Central memory CD4-positive, alpha-beta T cell (primary cell): Measurements from ENCODE around the gene MTG1.
"Not testable (repeated sequence)": the region's sequence is repeated elsewhere in the genome, so short reads cannot be mapped to it uniquely, and the experiment has no call there.

Experiments
- DNase-seq: peaks from one replicate; pipeline ENCODE4 v3.0.0; 2022

Gene MTG1

DNA sequence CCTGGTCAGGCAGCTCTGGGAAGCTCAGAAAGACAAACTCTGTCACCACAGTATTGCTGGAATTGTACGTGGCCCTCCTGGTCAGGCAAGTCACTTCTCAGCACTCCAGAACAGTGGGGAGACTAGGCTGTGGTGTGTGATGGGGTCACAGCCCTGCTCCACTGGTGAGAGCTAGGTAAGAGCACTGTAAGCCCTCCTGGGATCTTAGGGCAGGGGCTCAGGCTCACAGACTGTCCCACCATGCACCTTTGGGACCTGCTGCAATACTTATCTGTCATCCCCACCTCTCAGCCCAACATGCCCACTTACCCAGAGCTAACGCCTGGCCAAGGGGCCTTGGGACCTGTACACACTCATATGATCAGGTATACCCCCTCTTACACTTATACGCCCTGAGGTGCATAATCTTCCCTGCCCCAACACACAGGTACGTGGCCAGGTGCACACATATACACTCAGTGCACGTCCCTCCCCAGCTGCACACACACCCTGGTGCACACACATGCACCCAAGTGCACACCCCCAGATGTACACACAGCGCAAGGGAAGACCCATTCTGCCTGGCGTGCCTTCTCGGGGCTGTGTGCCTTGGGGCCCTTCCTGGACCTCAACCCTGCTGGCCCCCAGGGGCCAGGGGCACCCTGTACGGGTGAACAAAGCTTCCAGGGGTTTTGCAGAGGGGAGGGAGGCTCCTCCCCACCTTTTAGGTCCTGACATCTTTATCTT, 38.1 kb downstream of the MTG1 start:
- not testable (repeated sequence) for DNase-seq

DNA sequence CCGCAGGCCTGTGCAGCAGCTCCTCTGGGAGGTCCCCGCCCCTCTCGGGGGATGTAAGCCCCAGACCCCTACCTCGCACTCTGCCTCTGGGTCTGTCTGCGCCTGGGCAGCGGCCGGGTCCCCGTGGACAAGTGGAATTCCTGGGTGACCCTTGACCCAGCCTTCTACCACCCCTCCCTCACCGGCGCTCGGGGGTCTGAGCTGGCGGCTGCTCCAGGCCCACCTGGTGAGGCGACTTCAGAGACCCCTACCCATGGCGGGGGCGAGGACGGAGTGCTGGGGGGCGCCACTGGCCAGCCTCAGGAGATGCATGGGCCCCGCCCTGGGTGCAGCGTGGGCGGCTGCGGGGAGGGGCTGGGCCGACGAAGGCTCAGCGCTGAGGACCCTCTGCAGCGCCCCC, 38.8 kb downstream of the MTG1 start:
- DNase-seq = not testable (repeated sequence)

DNA sequence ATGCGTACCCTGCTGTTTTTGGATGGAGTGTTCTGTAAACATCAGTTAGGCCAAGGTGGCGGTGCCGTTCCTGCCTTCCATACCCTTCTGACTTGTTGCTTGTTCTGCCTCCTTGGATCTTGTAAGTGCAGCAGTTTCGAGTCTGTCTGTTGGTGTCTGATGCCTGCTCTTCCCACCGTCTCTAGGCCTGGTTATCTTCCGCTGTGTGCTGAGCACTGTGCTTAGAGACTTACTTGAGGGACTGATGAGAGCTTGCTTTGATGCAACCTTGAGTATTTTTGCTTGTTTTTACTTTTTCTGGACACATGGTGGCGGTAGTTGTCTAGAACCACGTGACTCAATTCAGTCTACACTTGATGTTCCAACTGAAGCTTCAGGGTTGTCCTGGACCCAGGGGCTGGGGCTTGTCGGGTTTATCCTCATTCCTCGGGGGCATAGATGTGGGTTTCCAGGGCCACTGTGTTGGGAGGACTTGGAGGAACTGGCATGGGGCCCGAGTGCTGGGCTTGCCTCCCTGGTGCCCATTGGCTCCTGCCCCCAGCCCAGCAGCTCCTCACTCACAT, 44.8 kb downstream of the MTG1 start:
- DNase-seq = no peak

DNA sequence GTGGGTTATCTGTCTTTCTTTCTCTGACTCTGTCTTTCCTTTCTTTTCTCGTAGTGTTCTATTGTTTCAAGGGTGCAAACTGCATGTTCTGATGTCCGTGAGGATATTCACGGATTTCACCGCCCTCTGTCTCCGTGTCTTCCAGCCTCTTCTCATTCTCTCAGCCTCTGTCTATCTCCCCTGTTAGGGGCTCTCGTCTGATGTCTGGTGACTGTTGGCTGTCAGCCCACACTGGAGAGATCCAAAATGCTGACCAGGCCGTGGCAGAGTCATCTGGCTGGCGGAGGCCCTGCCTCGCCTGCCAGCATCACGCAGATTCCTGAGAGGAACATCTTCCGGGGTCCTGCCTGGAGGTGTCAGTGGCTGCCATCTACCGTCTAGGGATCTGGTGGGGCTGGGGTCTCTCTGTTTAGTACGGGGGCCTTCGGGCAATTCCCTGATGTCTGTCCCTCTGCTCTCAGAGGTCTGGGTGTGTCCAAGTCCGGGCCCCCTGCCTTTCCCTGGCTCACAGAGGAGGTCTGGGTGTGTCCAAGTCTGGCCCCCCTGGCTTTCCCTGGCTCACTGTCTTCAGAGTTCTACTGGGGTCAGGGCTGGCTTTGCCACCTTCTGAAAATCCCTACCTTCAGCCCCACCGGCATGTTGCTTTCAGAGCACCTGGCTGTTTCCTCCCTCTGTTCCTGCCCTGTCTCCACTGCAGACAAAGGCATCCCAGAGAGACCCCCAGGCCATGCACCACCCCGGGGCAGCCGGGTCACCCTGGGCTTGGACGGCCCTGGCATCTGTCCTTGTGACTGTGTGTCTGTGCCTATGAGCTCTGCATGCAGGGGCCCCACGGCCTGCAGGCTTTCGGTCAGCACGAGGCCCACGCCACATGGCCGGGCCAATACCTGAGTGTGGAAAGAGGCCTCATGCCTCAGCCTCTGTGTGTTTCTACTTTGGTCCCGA, 45.8 kb downstream of the MTG1 start:
- DNase-seq = no peak

DNA sequence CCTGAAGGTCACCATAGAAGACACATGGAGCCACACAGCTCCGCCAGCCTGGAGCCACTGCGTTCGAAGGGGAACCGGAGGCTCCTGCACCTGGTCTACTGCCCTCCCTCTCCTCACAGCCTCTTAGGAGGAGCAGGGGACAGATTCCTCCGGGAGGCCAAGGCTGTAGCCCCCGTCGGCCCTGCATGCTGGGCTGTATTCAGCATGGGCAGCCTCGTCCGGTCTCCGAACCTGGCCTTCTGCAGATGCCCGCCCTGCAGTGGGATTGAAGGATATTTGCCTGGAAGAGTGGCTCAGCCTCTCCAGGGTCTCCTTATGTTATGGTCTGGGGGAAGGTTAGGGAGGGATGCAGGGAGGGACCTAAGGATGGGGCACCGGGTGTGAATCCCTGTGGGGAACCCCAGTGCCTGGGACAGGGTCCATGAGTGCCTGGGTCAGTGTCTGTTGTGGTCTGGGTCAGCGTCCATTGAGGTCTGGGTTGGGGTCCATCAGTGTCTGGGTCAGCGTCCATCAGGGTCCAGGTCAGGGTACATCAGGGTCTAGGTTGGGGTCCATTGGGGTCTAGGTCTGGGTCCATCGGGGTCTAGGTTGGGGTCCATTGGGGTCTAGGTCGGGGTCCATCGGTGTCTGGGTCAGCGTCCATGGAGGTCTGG, 46.8 kb downstream of the MTG1 start:
- no peak for DNase-seq

DNA sequence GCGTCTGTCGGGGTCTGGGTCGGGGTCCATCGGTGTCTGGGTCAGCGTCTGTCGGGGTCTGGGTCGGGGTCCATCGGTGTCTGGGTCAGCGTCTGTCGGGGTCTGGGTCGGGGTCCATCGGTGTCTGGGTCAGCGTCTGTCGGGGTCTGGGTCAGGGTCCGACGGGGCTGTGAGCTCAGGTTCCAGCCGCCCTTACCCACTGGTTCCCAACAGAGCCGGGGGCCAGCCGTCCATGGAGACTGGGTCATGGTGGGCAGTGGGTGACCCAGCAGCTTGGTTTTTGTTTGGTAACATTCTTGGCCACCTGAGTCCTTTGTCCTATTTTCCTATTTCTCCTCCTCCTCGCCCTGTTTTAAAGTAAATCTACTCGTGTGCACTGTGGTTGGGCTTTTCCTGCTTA, 47.4 kb downstream of the MTG1 start:
- not testable (repeated sequence) for DNase-seq

DNA sequence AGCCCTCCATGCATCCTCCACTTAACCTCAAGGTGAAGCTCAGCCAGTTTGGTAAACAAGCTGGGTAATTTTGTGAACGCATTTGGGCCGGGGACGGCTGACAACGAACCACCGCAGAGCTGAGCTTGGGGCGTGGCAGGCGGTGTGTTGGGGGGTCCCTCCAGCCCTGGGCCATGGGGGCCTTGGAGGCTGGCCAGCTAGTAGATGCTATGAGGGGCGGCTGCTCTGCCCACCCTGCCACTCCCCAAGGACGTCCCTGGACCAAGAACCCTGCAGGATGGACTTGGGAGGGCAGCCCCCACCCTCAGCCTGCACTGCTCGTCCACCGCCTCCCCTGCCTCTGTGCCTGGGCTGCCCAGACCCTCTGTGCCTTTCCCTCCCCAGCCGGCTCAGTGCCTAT, 47.8 kb downstream of the MTG1 start:
- DNase-seq = no peak

DNA sequence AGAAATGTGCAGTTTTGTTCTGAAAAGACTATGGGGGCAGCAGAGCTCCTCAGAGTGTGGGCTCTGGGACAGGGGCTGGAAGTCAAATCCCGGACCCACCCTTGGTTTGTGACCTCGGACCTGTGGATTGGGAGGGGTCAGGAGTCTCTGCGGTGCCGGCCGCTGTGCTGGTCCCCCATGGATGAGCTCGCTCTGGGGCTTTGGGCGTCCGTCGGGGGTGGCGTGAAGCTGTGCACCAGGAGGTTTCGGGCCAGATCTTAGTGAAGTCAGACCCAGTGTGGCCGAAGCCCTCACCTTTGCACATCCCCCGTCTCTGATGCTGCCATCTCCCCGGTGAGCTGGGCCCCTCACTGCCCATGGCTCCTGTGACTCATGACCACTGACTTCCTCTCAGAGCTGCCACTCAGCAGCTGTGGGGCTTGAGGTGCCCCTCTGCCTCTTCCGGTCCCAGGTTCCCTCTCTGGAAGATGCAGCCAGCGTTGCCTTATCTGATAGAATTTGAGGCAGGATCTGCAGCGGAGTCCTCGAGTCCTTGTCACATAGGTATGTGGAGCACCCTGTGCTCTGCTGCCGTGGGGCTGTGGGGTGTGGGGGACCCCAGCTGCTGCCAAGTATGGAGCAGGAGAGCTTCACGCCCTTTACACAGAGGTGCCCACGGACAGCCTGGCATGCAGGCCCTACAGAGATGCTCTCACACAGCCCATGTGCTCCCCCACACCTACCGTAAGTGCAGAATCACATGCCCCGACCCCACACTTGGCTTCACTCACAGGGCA, 48.4 kb downstream of the MTG1 start:
- DNase-seq = no peak

DNA sequence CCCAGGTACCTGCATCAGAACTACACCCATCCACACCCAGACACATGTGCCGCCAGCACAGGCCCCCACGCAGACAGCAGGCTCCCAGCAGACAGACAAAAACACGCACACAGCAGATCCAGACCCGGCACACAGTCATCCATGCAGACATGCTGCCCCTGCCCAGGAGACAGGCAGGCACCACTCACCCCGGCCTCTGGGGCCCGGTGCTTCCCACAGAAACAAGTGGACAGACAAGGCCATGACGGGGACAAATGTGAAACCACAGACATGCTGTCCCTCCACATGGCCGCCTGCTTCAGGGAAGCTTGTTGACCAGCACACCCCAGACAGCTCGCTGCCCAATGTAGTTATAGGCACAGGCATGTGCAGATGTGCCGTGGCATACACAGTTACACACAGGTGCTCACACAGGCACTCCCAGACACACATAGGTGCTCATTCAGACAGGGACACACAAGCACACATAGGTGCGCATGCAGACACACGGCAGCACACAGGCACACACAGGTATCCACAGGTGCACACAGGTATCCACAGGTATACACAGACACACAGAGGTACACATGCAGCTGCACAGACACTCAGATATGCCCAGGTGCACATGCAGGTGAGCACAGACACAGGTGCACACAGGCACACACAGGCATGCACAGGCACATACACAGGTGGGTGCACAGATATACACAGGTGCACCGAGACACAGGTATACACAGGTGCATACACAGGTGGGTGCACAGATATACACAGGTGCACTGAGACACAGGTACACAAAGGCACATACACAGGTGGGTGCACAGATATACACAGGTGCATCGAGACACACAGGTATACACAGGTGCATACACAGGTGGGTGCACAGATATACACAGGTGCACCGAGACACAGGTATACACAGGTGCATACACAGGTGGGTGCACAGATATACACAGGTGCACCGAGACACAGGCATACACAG, 49.3 kb downstream of the MTG1 start:
- no peak for DNase-seq

DNA sequence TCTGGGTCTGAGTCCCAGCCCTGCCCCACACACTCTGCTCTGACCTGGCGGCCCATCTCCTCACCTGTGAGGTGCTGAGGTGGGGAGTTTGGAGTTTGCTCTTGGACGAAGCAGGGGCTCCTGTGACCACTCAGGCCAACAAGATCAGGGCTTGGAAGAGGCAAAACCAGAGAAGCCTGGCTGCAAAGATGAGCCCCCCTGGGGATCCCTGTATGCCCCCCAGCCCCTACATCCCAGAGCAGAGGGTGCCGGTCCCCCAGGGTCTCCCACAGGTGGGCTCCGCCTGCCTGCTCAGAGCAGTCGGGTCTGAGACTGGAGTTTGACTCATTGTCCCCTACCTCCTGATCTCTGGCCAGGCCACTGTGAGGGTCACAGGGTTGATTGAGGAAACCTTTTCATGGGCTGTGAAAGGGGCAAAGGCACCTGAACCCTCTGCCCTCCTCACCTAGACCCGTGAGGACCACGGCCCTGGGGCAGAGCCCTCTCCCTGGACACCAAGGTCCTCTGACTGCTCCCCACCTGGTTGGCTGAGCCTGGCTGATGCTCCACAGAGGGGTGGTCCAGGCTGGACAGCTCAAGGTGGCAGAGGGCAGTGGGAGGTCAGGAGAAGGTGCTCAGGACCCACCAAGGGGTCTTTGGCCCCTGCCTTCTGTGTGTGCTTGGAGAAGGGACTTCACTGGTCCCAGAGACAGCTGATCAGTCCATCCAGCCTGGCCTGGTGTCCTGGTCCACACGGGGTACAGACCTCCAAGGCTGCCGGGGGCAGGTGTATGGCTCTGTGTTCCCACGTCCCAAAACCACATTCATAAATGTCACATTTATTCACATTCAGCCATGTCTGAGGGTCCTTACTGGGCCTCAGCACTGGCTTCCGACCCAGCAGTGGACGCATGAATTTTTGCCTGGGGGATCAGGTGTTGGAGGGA, 50.6 kb downstream of the MTG1 start:
- DNase-seq = no peak

DNA sequence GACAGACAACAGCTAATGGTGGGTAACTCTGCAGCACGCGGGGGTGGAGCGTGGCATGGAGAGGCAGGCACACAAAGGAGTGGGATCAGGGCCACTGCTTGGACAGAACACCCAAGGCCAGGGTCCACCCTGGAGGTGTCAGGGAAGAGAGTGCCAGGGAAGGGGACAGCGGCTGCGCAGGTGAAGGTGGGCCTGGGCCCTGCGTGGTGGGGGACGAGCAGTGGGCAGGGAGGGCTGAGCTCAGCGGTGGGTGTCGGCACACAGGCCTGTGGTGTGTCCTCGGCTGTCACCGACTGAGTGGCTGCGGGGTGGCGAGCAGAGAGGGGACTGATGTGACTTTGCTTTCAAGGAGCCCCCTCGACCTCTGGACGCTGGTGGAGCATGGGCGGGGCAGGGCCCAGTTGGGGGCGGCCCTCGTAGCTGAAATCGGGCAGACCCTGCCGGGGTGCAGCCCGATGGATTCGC, 51.3 kb downstream of the MTG1 start:
- DNase-seq = no peak

DNA sequence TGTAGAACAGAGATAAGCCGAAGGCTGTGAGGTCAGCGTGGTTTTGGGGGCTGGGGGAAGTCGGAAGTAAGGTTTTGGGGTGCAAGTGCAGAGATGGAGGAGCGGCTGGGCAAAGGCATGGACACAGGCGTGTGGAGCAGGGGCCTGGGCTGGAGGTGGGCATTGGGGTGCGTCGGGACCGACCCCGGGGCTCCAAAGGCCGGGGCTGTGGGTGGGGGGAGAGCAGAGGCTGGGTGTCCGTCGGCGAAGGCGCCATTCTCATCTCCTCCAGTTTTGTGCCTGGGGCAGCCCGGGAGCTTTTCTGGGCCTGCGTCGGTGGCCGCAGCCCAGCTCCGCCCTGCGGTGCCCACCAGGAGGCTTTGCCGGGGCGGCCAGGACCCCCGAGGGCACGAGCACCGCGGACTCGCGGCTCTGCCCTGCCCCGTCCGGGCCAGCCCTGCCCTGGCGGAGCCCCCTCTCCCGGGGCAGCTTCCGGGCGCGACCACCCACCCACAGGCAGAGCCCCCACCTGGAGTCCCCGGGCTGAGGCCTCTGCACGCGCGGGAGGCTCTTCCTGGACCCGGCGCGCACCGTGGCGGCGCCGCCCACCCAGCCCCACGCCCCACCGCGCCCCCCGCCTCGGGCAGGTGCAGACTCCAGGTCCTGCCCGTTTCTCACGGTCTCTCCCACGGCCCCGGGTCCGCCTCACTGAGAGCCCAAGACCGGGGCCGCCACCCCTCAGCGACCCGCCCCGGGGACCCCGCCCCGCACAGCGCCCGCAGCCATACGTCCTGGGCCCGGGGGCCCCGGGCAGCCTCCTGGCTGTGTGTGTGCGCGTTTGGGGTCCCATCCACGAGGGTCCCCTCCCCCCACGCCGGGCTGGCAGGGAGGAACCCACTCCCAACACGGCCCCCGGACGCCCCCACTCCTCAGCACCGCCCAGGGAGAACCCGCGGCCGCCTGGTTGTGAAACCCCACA, 52.1 kb downstream of the MTG1 start:
- no peak for DNase-seq

DNA sequence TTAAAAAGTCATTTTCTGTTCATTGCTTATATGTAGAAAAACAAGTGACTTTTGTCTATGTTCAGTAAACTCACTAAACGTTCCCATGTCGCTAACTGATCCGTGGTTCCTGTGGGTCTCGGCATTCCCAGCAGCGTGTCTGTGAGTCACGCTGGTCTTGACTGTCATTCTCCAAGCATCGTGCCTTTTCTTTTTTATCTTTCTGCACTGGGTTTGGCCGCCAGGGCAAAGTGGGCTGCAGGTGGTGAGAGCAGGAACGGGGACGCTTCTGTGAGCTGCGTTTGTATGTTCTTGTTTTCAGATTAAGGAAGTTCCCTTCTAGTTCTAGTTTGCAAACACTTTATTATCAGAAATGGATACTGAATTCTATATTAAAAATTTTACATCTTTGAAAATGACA, 53.0 kb downstream of the MTG1 start:
- no peak for DNase-seq

DNA sequence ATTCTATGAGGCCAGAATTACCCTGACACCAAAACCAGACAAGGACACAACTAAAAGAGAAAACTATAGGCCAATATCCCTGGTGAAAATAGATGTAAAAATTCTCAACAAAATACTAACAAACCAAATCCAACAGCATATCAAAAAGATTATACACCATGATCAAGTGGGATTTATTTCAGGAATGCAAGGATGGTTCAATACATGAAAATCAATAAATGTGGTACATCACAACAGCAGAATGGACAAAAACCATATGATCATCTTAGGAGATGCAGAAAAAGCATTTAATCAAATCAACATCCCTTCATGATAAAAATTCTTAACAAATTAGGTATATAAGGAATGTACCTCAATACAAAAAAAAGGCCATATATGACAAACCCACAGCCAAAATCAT, 54.2 kb downstream of the MTG1 start:
- DNase-seq = no peak

DNA sequence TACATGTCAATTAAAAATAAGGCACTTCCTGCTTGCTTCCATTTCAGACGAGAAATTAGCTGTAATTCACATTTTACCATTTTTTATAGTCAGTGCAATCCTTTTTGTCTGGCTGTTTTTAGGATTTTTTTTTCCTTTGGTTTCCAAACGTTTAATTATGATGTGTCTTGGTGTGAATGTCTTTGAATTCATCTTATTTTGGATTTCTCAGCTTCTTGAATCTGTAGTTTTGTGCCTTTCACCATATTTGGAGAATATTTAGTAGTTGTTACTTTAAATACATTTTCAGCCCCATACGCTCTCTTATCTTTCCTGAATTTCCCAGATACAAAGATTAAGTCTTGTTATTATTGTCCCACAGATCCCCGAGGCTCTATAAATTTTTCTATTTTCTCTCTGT, 57.4 kb downstream of the MTG1 start:
- no peak for DNase-seq

DNA sequence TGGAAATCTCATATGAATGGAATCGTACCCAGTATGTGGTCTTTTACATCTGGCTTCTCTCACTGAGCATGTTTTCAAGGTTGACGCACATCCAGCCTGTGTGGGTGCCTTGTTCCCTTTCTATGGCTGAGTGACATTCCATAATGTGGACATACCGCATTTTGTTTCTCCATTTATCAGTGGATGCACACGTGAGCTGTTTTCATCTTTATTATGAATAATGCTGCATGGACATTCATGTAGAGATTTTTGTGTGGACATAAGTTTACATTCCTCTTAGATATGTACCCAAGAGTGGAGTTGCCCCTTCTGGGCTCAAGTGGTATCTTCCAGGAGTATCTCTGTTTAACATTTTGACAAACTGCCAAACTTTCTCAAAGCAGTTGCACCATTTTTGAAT, 58.5 kb downstream of the MTG1 start:
- DNase-seq = no peak

DNA sequence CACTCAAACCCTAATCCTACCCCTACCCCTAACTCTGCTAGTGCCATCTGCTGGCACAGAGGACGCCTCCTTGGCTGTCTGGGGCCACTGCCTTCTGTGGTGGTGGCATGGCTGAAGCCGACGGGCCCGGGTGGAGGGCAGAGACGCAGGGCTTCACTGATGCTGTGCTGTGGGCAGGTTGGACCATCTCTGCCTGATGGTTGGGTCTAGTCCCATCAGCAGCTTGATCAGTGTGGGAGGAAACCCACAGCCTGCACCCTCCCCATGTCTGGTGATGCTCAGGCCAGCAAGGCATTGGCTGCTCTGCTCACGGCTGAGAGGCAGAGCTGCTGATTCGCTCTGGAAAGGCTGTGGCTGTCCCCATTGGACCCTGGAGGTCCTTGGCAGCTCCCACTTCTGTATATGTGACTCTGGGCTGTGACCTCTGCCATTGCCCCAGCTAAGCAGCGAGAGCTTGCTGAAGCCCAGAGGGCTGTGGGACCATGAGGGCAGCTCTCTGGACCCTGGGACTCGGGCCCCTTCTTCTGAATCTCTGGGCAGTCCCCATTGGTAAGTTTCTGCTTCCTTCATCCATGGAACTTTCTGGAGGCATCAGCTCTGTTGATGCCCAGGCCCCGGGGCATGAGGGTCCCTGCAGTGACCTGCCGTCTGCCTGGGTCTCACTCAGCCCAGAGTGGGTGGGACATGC, 59.7 kb downstream of the MTG1 start, which contains the start of gene SCART1:
Gene SCART1 (plus strand): TSS at position 430 of the 688 bp plus-strand sequence. CDS start 53 bp downstream, at position 483.
- peak; percentile 24 for DNase-seq
